Renal cortex interstitium (tissue), 11 donors: Measurements from ENCODE around the gene SLX4IP. TPM values are rescaled to one million over a fixed set of nuclear protein-coding genes. Genes with fewer than 3 reads are reported as not detected.

ENCODE experiments used
- DNase-seq, 11 donors: peaks; one replicate each; pipeline ENCODE4 v3.0.0-alpha.2; 2013; ENCODE audit warnings: low read depth in 9 of 11, low spot score in 4 of 11; ENCODE audit errors: extremely low read depth in 1 of 11
- polyA plus RNA-seq, 3 donors: library from polyadenylated mRNA; unstranded; fragments of 120-200 nt; gene quantifications; one replicate each; pipeline ENCODE4 v1.2.1, GENCODE V29; 2013; ENCODE audit not compliant: insufficient read length in 3 of 3

SLX4IP gene
- polyA plus RNA-seq, 3 donors = 6.8 to 10.7 (median 8.3) TPM

GRCh38 chr20:10645205-10645570, 210.1 kb downstream of the SLX4IP start:
- DNase-seq = no peak

- no peak for DNase-seq
Measured at GRCh38 chr20:10646006-10646405, 210.9 kb downstream of the SLX4IP start.

DNA sequence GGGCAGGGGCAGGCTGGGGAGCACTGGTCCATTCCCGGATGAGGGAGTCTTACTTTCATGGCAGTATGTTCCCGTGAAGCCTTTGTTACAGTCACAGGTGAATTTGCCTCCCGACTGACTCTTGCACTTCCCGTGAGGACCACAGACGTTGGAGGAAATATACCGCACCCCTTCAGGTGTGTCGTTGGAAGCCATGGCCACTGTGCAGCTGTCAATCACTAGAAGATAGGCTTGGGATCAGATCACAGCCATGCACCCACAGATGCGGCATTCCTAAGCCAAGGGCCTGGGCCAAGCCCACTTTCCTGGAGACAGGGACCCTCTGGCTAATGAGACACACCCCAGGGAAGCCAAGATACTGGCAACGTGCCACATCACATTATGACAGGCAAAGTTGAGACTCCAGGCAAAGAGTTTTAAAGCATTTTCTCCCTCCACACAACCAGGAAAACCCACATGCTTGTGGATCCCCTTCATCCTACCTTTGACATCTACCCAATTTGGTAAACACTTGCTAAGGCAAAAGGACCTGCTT, 211.8 kb downstream of the SLX4IP start:
- DNase-seq = no peak

DNA sequence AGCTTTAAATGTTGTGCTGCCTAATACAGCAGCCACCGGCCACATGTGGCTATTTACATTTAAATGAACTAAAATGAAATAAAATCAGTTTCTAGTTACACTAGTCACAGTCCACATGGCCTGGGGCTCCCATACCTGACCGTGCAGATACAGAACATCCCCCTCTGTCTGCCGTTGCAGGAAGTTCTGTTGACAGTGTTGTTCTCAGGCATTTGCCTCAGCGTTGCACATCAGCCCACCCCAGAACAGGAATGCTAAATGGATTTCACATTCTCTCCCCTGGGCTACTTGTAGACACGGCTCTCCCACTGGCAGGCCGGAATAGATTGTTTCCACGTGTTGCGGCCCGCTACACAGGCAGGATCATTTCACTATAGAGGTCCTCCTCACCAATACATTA, 212.4 kb downstream of the SLX4IP start:
- DNase-seq = no peak

GRCh38 chr20:10647909-10648308, 212.8 kb downstream of the SLX4IP start:
- no peak for DNase-seq

DNA sequence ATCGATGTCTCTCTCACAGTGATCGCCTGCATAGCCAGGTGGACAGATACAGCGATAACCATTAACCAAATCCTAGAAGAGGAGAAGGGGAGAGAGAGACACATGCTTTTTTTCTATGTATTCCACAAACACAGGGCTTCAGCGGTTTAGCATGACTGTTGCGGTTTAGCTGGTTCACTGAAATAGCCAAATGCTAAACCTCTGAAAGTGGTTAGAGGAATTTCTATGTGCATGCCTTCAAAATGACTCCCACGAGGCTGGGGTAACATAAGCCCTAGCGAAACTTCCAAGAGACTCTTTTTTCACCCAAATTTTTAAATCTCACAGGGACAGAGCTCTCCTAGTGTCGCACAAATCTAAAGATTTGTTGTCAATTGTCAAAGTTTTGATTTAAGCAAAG, 213.5 kb downstream of the SLX4IP start:
- DNase-seq = no peak

- no peak for DNase-seq
Measured at GRCh38 chr20:10649080-10649796, 214.1 kb downstream of the SLX4IP start.

- no peak for DNase-seq
Measured at GRCh38 chr20:10649797-10650160, 214.7 kb downstream of the SLX4IP start.

- no peak for DNase-seq
Measured at GRCh38 chr20:10651227-10651990, 216.3 kb downstream of the SLX4IP start.

- no peak for DNase-seq
Measured at GRCh38 chr20:10652185-10652584, 217.1 kb downstream of the SLX4IP start.

- no peak for DNase-seq
Measured at GRCh38 chr20:10652660-10653261, 217.7 kb downstream of the SLX4IP start.

DNA sequence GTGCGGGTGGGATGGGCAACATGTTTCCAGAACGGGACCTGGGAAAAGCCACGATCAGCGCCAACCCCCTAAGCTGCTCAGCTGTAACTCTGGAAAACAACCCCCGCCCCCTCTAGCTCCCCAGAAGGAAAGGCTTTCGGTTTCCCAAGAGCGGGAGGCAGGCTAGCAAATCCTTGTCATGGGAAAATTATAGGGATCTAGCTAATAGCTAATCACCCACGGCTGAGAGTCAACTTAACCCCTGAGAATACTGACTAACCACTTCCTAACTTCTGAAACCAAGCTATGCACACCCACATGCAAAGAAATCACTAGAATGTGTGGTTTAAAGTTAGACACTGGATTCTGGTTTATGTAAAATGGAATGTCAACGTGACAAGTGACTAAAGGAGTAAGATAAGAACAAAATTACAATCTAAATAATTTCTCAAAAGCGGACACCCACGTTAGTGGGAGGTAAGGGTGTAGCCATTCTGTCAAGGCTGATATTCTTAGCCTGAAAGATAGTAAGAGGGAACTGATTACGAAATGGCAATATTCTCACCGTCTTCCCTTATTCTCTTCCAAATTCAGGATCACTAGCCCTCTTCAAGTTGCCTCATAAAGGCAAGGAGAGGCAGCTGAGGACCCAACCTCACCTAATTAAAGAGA, 218.6 kb downstream of the SLX4IP start:
- no peak for DNase-seq

DNA sequence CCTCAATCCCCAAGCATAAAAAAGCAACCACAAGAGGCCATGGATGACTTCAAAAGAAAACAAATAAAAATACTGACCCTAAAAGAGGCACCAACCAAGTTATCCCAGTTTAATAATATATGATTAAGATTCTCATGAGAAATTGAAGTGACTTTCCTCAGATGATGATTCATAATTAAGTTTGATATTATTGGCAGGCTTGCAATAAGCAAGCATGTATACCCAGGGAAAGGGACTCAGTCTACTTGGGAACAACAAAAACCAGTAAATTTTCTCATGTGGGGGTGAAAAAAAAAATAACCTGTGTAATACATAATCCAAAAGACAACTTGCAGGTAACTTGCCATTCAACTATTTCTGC, 219.1 kb downstream of the SLX4IP start:
- DNase-seq = no peak

DNA sequence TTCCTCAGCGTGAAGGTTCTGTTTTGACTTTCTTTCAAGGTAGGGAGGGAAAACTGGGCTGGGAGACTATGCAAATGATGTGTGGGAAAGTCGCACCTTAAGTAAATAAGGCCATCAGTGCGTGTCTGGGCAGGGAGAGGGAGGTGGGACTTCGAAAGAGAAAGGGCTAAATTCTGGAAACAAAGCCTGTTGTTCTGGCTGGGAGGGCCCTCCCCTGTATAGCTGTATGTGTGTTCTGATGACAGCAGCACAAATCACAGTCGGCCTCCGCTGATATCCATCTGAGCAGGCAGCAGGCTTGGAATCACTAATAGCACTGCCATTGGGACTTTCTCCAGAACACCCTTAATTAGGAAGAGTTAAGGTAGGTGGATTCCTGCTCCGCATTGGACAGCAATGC, 219.5 kb downstream of the SLX4IP start:
- DNase-seq = no peak

DNA sequence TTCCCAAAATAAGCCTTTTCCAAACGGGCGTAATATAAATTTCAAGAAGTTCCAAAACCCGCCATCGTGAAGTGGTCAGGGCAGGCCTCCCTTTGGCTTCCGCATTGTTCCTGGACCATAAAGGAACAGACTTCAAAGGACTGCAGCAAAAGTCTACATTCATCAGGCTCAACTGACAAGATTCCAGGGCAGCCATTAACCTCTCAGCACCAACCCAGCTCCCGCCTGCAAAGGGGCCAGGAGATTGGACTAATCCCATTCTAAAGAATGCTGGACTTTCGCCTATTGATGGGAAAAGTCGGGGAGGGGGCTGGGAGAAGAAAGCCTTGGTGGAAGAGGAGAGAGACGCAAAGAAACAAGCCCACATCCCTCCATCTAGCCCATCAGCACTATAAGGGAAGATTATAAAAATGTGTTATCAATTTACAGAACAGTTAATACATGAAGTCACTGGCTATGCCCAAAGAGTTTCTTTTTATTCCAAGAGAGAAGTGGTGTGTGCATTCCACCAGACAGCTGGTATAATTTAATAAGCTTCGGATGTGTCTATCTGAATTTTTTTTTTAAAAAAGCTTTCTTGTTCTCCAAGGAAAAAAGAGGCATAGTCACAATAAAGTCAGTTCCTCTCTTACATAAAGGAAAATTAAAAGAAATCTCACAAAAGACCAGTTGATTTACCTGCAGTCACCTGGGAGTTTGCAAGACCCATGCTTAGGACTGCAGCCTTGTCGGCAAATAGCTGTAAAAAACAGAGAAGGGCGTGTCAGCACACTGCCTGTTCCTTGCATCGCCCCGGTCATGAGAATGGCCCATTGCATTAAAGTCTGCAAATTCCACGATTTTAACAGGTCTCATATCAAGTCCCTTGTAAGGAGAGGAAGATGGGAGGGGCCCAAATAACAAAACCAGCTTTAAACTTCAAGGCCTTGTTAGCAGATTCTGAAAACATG, 220.9 kb downstream of the SLX4IP start:
- no peak for DNase-seq

GRCh38 chr20:10657453-10657852, 222.3 kb downstream of the SLX4IP start:
- no peak for DNase-seq

DNA sequence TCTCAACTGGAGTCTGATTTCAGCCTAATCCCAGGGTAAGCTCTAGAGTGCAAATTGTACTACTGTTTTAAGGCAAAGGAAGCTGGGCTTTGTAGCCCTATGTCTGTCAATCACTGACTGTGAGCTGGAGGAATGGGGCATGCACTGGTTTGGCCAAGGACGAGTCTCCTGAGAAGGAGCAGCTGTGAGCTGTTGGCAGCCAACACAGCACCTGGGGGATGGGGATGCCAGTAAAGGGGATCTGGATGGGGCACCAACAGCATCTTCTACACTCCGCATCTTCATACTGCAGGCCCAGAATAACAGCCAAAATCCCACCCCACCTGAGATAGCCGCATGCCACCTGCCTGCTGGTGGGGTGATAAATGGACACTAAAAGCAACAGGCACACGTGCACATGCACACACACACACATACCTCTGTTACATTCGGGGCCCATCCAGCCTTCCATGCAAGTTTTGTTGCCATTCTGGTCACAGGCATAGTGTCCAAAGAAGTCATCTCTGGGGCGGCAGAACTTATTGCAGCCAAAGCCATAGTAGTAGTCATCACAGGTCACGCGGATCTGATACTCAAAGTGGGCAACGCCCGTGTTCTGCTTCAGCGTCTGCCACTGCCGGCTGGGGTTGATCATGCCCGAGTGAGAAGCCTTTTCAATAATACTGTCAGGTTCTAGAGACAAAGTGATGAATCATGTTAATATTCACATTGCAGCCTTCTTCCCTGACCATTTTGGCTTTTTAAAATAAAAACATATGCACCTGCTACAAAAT, 223.1 kb downstream of the SLX4IP start:
- no peak for DNase-seq
